Left lung (tissue), 10 donors: ENCODE data around the gene CHPF2. TPM values are rescaled to one million over a fixed set of nuclear protein-coding genes. Genes with fewer than 3 reads are reported as not detected.
A peak's percentile ranks its signal among the peaks of the same experiment; 100 is the strongest.

Experiments used
- ATAC-seq: fragments of 200-7000 bp; cut with Tn5 transposase; one replicate; pipeline ENCODE4 v1.9.1; 2020; ENCODE audit warnings: moderate library complexity
- DNase-seq, 4 donors: peaks; one replicate each; pipeline ENCODE4 v3.0.0-alpha.2; 2013 to 2020
- H3K27ac ChIP-seq, 2 donors: fragments of 200-600 bp; sonication (generic) in 1 of 2; one replicate each; pipeline versions ENCODE4 v1.5.0 to v1.8.0; 2020 to 2021
- H3K27me3 ChIP-seq, 2 donors: fragments of 200-600 bp; sonication (generic) in 1 of 2; one replicate each; pipeline versions ENCODE4 v1.5.0 to v1.8.0; 2020 to 2021
- H3K36me3 ChIP-seq, 2 donors: fragments of 200-600 bp; sonication (generic) in 1 of 2; one replicate each; pipeline versions ENCODE4 v1.5.0 to v1.8.0; 2020 to 2021
- H3K4me1 ChIP-seq, 2 donors: fragments of 200-600 bp; one replicate each; pipeline ENCODE4 v1.8.0; 2021
- H3K4me3 ChIP-seq, 2 donors: fragments of 200-600 bp; sonication (generic) in 1 of 2; one replicate each; pipeline versions ENCODE4 v1.5.0 to v1.8.0; 2020 to 2021; ENCODE audit warnings: mild to moderate bottlenecking in 1 of 2
- H3K9me3 ChIP-seq, 2 donors: fragments of 200-600 bp; sonication (generic) in 1 of 2; one replicate each; pipeline versions ENCODE4 v1.5.0 to v1.8.0; 2020 to 2021
- intact Hi-C, 2 donors: fragments of 100-400 bp; cut with DNase I; formaldehyde crosslinking; loops; one replicate each; pipeline versions ENCODE4 v1.11.2 to v1.14.2; 2022
- polyA plus RNA-seq, 6 donors: library from polyadenylated mRNA; unstranded; fragments of 120-200 nt; gene quantifications; one replicate each; pipeline ENCODE4 v1.2.1, GENCODE V29; 2013; ENCODE audit not compliant: insufficient read length in 6 of 6
- total RNA-seq, 2 donors: library from RNA; stranded (reverse); fragmentation: NEBNext Ultra II Directional; extraction: Animal tissue kit (Norgen Biotek cat#: 25700); gene quantifications; one replicate each; pipeline ENCODE4 v1.2.1, GENCODE V29; 2021
- TF ChIP-seq, protein P1 (sequence below), 2 donors: fragments of 200-600 bp; sonication (generic) in 1 of 2; IDR thresholded peaks; one replicate each; pipeline versions ENCODE4 v1.5.0 to v1.8.0; 2021; ENCODE audit warnings: antibody characterized with exemption in 2 of 2
- donor health status: DM: no; HTN: yes; CAD: no.
- donor health status: DM: no; HTN: no; CAD: no.

The CHPF2 gene
- total and polyA plus RNA-seq, 8 donors, result 18.1 to 53.8 (median 23.0) TPM

DNA sequence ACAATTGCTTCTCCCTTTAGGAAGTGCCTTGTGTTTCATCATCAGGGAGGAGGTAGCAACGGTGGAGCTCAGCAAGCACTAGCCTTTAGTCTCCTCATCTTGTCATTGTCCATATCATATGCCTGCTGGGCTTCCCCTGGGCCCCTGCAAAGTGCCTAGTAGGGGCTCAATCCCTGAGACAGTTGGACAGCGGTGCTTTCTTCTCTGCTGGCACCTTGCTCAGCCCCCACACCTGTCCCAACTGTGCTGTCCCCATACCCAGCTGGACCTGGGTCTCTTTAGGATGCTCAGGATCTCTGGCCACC lies 10.7 kb downstream of the CHPF2 start:
- peaks cover 0 to 45% of the 10 kb centered on the region in 2 donors for H3K36me3 ChIP-seq
- H3K4me3 ChIP-seq, result no peak overlapping the region
- intact Hi-C loops, result loop anchor here in 1 of 2 donors (10.0 kb wide), 1 partner anchor 62 kb away; no protein-coding TSS in a partner anchor
- H3K27me3 ChIP-seq, result peaks cover 15 to 41% of the 10 kb centered on the region in 2 donors
- H3K9me3 ChIP-seq, result no peaks in the 10 kb centered on the region
- peaks cover 14 to 55% of the 10 kb centered on the region in 2 donors for H3K4me1 ChIP-seq
- H3K27ac ChIP-seq, result no peak overlapping the region
- TF ChIP-seq, protein P1, sequence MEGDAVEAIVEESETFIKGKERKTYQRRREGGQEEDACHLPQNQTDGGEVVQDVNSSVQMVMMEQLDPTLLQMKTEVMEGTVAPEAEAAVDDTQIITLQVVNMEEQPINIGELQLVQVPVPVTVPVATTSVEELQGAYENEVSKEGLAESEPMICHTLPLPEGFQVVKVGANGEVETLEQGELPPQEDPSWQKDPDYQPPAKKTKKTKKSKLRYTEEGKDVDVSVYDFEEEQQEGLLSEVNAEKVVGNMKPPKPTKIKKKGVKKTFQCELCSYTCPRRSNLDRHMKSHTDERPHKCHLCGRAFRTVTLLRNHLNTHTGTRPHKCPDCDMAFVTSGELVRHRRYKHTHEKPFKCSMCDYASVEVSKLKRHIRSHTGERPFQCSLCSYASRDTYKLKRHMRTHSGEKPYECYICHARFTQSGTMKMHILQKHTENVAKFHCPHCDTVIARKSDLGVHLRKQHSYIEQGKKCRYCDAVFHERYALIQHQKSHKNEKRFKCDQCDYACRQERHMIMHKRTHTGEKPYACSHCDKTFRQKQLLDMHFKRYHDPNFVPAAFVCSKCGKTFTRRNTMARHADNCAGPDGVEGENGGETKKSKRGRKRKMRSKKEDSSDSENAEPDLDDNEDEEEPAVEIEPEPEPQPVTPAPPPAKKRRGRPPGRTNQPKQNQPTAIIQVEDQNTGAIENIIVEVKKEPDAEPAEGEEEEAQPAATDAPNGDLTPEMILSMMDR (IDR thresholded peaks at IDR 0.05), result no peak
- DNase-seq, result no peak
- ATAC-seq, result no peak

DNA sequence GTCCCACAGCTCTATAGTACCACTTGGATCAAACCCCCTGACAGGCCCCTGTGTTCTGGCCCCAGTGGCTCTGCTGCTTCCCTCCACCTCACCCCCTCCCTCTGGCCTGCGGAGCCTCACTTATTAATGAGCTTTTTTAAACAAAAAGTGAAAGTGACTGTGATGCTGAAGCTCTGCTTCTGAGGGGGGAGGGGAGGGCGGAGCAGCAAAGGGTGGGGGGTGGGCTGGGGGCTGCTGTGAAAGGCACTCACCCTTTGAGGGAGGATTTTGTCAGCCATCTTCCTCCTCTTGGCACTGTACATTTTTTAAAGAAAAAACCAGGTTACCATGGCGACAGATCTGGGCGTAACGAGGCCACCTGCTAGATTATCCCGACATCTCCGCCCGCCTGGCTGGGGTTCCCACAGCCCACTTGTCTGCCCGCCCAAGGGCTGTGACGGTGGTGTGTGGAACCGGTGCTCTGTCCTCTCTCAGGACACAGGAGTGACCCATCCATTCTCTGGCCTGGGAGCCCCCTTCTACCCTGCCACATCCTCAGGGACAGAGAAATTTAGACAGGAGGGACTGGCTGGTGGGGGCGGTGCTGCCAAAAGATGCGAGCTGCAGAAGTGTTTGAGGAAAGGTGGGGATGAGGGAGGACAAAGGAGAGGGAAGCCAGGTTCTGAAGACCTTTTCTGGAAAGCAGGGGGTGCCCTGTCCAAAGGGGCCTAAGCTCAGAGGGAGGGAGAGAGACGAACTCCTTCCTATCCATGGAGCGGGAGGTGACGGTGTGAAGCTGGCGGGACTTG lies 11.3 kb downstream of the CHPF2 start:
- TF ChIP-seq, protein P1 (IDR thresholded peaks at IDR 0.05), result no peak
- Histone ChIP-seq H3K4me1 (peaks cover 14 to 61% of the 10 kb centered on the region in 2 donors), H3K27ac (no peak overlapping the region), H3K27me3 (peaks cover 15 to 47% of the 10 kb centered on the region in 2 donors), H3K9me3 (no peaks in the 10 kb centered on the region), H3K4me3 (peak overlapping the region in 1 of 2 donors; percentile 14), H3K36me3 (peaks cover 0 to 39% of the 10 kb centered on the region in 2 donors)
- intact Hi-C loops, result loop anchor here in 1 of 2 donors (10.0 kb wide), 1 partner anchor 61 kb away; no protein-coding TSS in a partner anchor
- ATAC-seq, result no peak
- DNase-seq, result no peak

DNA sequence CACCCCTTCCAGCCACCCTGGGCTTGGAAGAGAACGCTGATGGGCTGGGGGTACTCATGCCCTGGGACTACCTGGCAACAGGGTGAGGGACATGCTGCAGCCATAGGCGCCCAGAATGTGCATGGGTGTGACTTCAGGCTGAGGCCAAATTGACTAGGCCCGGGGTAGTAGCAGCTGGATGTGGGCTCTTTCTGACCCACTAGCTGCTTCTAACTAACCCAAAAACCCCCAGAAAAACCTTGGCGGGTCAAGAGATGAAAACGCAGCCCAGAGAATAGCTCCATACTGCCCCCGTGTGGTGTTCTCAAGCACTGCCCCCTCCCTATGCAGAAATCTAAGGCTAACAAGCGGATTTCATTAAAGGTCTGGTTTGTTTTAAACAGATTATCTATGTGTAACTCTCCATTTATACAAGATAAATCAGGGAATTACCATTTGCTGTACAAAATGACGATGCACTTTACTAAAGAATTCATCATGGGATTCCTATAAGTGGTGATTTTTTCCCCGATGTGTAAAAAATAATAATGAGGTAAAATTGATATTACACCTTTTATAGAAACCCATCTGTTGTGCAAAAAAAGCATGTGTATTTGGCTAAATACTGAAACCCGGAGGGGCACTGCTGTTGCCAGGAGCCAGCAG lies 12.0 kb downstream of the CHPF2 start:
- Histone ChIP-seq H3K9me3 (no peaks in the 10 kb centered on the region), H3K4me1 (peaks cover 14 to 68% of the 10 kb centered on the region in 2 donors), H3K4me3 (peak overlapping the region in 1 of 2 donors; percentile 14), H3K27me3 (peaks cover 15 to 54% of the 10 kb centered on the region in 2 donors), H3K27ac (no peak overlapping the region), H3K36me3 (peaks cover 0 to 32% of the 10 kb centered on the region in 2 donors)
- intact Hi-C loops, result loop anchor here in 1 of 2 donors (10.0 kb wide), 1 partner anchor 60 kb away; no protein-coding TSS in a partner anchor
- ATAC-seq, result peak; percentile 41
- TF ChIP-seq, protein P1 (IDR thresholded peaks at IDR 0.05), result peak; percentile 83 to 86
- peak in 1 of 4 donors; percentile 62 for DNase-seq

DNA sequence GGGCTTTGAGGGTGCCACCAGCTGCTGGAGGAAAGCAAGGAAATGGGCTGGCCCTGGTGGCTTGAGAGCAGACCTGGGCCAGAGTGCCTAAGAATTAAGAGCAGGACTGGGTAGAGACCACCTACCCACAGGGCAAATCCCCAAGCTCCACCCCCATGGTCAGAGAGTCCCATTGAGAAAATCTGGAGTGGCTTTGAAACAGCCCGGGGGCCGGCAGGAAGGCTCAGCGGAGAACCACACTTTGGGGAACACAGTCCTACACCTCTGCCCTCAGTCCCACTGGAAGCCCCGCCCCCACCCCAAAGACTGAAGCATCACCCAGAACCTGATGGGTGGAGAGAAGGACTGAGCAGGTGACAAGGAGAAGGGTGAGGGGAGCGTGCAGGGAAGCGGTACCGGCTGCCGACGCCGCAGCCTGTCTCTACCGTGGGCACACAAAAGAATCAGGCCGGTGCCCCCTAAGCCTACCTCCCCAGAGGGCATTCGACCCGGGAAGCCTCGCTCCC lies 12.6 kb downstream of the CHPF2 start:
- H3K4me3 ChIP-seq, result no peak overlapping the region
- intact Hi-C loops, result loop anchor here in 1 of 2 donors (10.0 kb wide), 1 partner anchor 60 kb away; no protein-coding TSS in a partner anchor
- no peak for ATAC-seq

More for the DNA sequence above, 12.6 kb downstream of the CHPF2 start:
- peaks cover 18 to 74% of the 10 kb centered on the region in 2 donors for H3K4me1 ChIP-seq
- no peak for DNase-seq
- no peak overlapping the region for H3K27ac ChIP-seq
- peaks cover 0 to 26% of the 10 kb centered on the region in 2 donors for H3K36me3 ChIP-seq
- TF ChIP-seq, protein P1 (IDR thresholded peaks at IDR 0.05), result no peak
- no peaks in the 10 kb centered on the region for H3K9me3 ChIP-seq
- H3K27me3 ChIP-seq, result peaks cover 15 to 60% of the 10 kb centered on the region in 2 donors
